C4-2B (cell line): ENCODE data around the gene AMY2A.
"Not testable (repeated sequence)": the region's sequence is repeated elsewhere in the genome, so short reads cannot be mapped to it uniquely, and the experiment has no call there.

Experiments
- ZFX ChIP-seq: fragments of 450-650 bp; IDR thresholded peaks from 2 replicates; pipeline ENCODE4 v1.6.1; 2017
- TF ChIP-seq, protein P1 (sequence below): fragments of 450-650 bp; conservative IDR thresholded peaks from 2 replicates; pipeline ENCODE4 v1.5.1; 2017; ENCODE audit warnings: mild to moderate bottlenecking

DNA sequence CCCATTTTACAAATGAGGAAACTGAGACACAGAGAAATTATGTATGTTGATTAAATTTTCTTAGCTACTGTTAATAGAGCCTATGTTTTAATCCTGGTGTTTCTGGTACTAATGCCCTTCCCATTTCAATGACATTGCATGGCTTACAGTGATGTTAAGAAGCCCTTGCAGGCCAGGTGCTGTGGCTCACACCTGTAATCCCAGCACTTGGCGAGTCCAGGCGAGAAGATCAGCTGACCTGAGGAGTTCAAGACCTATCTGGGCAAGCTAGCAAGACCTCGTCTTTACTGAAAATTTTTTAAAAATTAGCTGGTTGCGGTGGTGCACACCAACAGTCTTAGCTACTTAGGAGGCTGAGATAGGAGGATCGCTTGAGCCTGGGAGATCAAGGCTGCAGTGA lies 40.4 kb upstream of the AMY2A start:
- TF ChIP-seq, protein P1, sequence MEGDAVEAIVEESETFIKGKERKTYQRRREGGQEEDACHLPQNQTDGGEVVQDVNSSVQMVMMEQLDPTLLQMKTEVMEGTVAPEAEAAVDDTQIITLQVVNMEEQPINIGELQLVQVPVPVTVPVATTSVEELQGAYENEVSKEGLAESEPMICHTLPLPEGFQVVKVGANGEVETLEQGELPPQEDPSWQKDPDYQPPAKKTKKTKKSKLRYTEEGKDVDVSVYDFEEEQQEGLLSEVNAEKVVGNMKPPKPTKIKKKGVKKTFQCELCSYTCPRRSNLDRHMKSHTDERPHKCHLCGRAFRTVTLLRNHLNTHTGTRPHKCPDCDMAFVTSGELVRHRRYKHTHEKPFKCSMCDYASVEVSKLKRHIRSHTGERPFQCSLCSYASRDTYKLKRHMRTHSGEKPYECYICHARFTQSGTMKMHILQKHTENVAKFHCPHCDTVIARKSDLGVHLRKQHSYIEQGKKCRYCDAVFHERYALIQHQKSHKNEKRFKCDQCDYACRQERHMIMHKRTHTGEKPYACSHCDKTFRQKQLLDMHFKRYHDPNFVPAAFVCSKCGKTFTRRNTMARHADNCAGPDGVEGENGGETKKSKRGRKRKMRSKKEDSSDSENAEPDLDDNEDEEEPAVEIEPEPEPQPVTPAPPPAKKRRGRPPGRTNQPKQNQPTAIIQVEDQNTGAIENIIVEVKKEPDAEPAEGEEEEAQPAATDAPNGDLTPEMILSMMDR: not testable (repeated sequence)
- TF ChIP-seq ZFX: not testable (repeated sequence)
